BLaER1 (cell line): ENCODE measurements around the gene WDFY2.

Experiments
- H3K27ac ChIP-seq: shearing (Covaris generic); formaldehyde crosslinking; 2 replicates; pipeline ENCODE4 v1.8.1; 2022
- H3K27me3 ChIP-seq: shearing (Covaris generic); formaldehyde crosslinking; 2 replicates; pipeline ENCODE4 v1.8.1; 2022
- H3K36me3 ChIP-seq: shearing (Covaris generic); formaldehyde crosslinking; 2 replicates; pipeline ENCODE4 v1.8.1; 2022
- H3K4me1 ChIP-seq: shearing (Covaris generic); formaldehyde crosslinking; 2 replicates; pipeline ENCODE4 v1.8.1; 2022
- H3K4me2 ChIP-seq: shearing (Covaris generic); formaldehyde crosslinking; 2 replicates; pipeline ENCODE4 v1.8.1; 2022
- H3K4me3 ChIP-seq: shearing (Covaris generic); formaldehyde crosslinking; 2 replicates; pipeline ENCODE4 v1.8.1; 2022
- H3K9ac ChIP-seq: shearing (Covaris generic); formaldehyde crosslinking; 2 replicates; pipeline ENCODE4 v1.8.1; 2022
- H3K9me3 ChIP-seq: shearing (Covaris generic); formaldehyde crosslinking; 2 replicates; pipeline ENCODE4 v1.8.1; 2022
- H4K20me1 ChIP-seq: shearing (Covaris generic); formaldehyde crosslinking; 2 replicates; pipeline ENCODE4 v1.8.1; 2022
- Cebpa-rat ChIP-seq: shearing (Covaris generic); IDR thresholded peaks from 2 replicates; pipeline ENCODE4 v1.8.1; 2022

WDFY2 gene

DNA sequence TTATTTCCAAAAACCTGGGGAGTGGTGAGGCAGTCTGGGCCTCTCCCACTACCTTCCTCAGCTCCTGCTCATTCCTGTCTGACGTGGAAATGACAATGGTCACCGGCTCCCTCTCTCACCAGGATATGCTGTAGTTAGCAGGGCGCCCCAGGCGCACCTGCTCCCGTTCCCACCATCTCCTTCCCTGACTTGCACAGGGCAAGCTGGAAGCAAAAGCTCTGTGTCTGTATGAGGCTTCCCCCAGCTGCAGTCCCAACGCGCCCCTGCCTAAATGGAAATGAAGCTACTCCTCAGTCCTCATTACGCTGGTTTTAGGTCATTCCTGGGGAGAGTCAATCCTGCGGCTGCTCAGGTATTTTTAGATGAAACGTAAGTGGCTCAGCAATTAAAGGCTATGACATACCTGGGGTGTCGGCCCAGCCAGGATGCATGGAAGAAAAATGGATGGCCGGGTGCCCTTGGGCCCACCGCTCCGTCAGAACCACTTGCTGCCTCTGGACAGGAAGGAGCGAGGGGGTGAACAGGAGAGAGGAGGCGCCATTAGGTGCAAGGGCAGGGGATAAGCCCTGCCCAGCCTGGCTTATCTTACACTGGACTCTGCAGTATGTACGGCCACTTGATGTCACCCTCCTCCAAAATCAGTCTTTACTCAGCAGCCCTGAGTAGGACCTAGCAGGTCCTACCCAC is 187.3 kb downstream of the WDFY2 start:
- TF ChIP-seq Cebpa-rat: no peak
- Histone ChIP-seq H3K27me3 (no peaks in the 10 kb centered on the region), H3K9ac (no peak overlapping the region), H3K36me3 (peaks cover 9% of the 10 kb centered on the region; the same call in 1 of the 2 replicates), H3K4me3 (no peak overlapping the region), H4K20me1 (no peaks in the 10 kb centered on the region), H3K4me1 (no peaks in the 10 kb centered on the region), H3K9me3 (no peaks in the 10 kb centered on the region), H3K4me2 (no peak overlapping the region), H3K27ac (no peak overlapping the region)

DNA sequence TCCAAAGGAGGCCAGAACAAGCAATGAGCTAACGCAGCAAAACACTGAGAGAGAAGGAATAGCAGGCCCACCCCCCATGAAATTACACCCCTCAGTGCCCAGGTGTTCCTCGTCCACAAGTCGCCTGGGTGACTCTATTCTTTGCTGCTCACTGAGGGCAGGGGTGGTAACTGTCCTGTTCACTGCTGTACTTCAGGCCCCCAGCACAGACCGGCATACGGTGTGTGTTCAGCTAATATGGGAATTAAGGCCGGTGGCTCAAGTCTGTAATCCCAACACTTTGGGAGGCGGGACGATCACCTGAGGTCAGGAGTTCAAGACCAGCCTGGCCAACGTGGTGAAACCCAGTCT is 187.8 kb downstream of the WDFY2 start:
- Histone ChIP-seq H3K4me3 (no peak overlapping the region), H3K27ac (no peak overlapping the region), H3K9me3 (no peaks in the 10 kb centered on the region), H3K27me3 (no peaks in the 10 kb centered on the region), H3K4me1 (no peaks in the 10 kb centered on the region), H4K20me1 (no peaks in the 10 kb centered on the region), H3K9ac (no peak overlapping the region), H3K4me2 (no peak overlapping the region), H3K36me3 (peaks cover 4% of the 10 kb centered on the region; the same call in 1 of the 2 replicates)
- no peak for TF ChIP-seq Cebpa-rat

DNA sequence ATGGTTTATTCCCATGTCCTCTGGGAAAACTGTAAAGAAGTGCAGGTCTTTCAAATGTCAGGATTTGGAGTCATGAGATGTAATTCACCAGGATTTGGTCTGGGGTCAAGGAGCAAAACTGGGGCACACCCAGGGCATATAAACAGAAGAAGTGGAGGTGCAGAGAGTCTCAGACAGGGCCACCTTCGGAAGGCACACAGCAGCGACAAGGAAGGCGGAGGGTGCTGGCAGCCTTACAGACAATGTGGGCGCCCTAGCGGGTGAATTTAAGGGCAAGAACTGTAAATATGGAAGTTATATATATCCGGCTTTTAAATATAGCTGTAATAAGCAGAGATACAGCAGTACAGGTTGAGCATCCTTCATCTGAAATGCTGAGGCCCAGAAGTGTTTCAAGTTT is 188.5 kb downstream of the WDFY2 start:
- H3K4me1 ChIP-seq: no peaks in the 10 kb centered on the region
- no peak overlapping the region for H3K27ac ChIP-seq
- no peaks in the 10 kb centered on the region for H3K27me3 ChIP-seq
- no peaks in the 10 kb centered on the region for H3K36me3 ChIP-seq
- H3K4me2 ChIP-seq: no peak overlapping the region
- no peaks in the 10 kb centered on the region for H4K20me1 ChIP-seq
- H3K4me3 ChIP-seq: no peak overlapping the region
- no peak for TF ChIP-seq Cebpa-rat
- H3K9me3 ChIP-seq: no peaks in the 10 kb centered on the region
- H3K9ac ChIP-seq: no peak overlapping the region

DNA sequence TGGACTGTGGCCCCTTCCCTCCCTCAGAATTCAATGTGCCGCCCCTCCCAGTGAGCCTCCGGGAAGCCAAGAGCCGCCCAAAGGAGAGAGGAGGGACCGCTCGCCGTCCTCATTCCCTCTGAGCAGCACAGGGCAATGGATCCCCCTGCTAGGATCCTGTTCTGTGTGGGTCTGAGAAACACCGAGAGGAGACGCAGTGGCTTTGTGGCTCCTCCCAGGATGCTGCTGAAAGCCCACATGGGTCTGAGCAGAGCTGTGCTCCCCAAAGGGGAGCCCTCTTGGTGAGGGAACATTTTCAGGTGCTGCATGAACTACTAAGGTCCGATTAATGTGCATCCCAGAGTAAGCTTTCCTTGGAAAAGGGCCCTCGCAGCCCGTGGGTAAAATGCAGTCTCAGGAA is 189.3 kb downstream of the WDFY2 start:
- Histone ChIP-seq H3K27me3 (no peaks in the 10 kb centered on the region), H3K9me3 (no peaks in the 10 kb centered on the region), H3K4me1 (no peaks in the 10 kb centered on the region), H3K4me3 (no peak overlapping the region), H3K27ac (no peak overlapping the region), H4K20me1 (no peaks in the 10 kb centered on the region), H3K4me2 (no peak overlapping the region), H3K36me3 (no peaks in the 10 kb centered on the region), H3K9ac (no peak overlapping the region)
- TF ChIP-seq Cebpa-rat: no peak

GRCh38 chr13:51776179-51776578 is 191.9 kb downstream of the WDFY2 start:
- Histone ChIP-seq H4K20me1 (no peaks in the 10 kb centered on the region), H3K27ac (no peak overlapping the region), H3K9ac (no peak overlapping the region), H3K4me1 (0 out of 2 replicates have a peak, but pooled peaks cover 5% of the 10 kb centered on the region), H3K36me3 (no peaks in the 10 kb centered on the region), H3K4me2 (no peak overlapping the region), H3K4me3 (no peak overlapping the region), H3K27me3 (no peaks in the 10 kb centered on the region), H3K9me3 (no peaks in the 10 kb centered on the region)
- TF ChIP-seq Cebpa-rat: no peak

DNA sequence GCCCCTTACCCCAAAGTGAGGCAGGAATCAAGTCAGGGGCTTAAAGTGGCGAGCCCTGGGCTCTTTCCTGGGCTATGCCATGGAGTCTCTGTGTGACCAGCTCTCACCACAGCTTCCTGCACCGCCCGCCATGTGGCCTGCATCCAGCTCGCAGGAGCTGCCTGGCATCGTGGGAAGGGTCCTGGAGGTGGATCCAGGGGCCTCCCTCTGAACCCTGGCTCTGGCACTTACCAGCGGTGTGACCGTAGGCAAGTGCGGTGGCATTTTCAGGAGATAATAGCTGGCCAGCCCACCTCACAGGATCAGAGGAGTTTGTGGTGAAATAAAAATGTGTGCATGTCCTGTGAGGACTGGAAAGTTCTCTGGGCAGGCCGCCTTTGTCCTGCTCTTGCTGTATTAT is 193.7 kb downstream of the WDFY2 start:
- Histone ChIP-seq H3K4me1 (0 out of 2 replicates have a peak, but pooled peaks cover 5% of the 10 kb centered on the region), H3K27ac (no peak overlapping the region), H3K4me2 (no peak overlapping the region), H4K20me1 (no peaks in the 10 kb centered on the region), H3K27me3 (no peaks in the 10 kb centered on the region), H3K36me3 (no peaks in the 10 kb centered on the region), H3K9ac (no peak overlapping the region), H3K4me3 (no peak overlapping the region), H3K9me3 (no peaks in the 10 kb centered on the region)
- no peak for TF ChIP-seq Cebpa-rat

GRCh38 chr13:51778392-51778791 is 194.1 kb downstream of the WDFY2 start:
- Histone ChIP-seq H3K4me1 (0 out of 2 replicates have a peak, but pooled peaks cover 5% of the 10 kb centered on the region), H3K4me2 (no peak overlapping the region), H3K36me3 (no peaks in the 10 kb centered on the region), H3K4me3 (no peak overlapping the region), H4K20me1 (no peaks in the 10 kb centered on the region), H3K27ac (no peak overlapping the region), H3K27me3 (no peaks in the 10 kb centered on the region), H3K9ac (no peak overlapping the region), H3K9me3 (no peaks in the 10 kb centered on the region)
- TF ChIP-seq Cebpa-rat: no peak

GRCh38 chr13:51780099-51780498 is 195.8 kb downstream of the WDFY2 start:
- Histone ChIP-seq H3K4me1 (0 out of 2 replicates have a peak, but pooled peaks cover 5% of the 10 kb centered on the region), H3K27ac (no peak overlapping the region), H3K9me3 (no peaks in the 10 kb centered on the region), H3K4me3 (no peak overlapping the region), H4K20me1 (no peaks in the 10 kb centered on the region), H3K9ac (no peak overlapping the region), H3K27me3 (no peaks in the 10 kb centered on the region), H3K36me3 (no peaks in the 10 kb centered on the region), H3K4me2 (no peak overlapping the region)
- no peak for TF ChIP-seq Cebpa-rat

DNA sequence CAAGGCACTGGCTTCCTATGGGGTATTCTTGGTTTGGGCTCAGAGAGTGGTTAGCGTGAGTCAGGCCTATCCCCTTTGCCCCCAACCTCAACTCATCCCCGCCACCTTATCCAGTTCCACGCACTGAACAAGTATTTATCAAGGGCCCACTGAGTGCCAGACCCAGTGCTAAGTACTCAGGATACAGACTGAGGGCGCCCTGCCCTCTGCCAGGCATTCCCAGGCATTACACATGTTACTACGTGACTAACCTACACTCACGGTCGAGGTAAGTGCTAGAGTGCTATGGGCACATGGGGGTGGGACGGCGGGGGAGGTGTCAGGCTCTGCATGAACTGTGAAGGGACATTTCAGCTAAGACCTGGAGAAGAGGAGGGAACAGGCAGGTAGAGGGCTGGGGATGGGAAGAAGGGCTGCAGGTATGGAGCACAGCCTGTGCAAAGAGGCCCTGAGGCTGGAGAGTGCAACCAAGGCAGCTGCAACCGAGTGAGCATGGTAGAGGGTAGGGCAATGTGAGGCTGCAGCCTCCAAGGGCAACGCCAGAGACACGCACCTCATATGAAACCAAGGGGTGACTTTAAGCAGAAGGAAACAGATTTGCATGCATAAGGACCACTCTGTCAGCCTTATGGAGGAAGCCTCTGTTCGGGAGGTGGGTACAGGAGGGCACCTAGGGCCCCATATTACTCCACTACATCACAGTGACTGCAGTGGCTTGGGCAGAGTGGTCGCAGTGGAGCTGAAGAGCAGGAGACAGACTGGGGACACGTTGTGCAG is 197.2 kb downstream of the WDFY2 start:
- Histone ChIP-seq H4K20me1 (no peaks in the 10 kb centered on the region), H3K4me2 (no peak overlapping the region)
- no peak for TF ChIP-seq Cebpa-rat

DNA sequence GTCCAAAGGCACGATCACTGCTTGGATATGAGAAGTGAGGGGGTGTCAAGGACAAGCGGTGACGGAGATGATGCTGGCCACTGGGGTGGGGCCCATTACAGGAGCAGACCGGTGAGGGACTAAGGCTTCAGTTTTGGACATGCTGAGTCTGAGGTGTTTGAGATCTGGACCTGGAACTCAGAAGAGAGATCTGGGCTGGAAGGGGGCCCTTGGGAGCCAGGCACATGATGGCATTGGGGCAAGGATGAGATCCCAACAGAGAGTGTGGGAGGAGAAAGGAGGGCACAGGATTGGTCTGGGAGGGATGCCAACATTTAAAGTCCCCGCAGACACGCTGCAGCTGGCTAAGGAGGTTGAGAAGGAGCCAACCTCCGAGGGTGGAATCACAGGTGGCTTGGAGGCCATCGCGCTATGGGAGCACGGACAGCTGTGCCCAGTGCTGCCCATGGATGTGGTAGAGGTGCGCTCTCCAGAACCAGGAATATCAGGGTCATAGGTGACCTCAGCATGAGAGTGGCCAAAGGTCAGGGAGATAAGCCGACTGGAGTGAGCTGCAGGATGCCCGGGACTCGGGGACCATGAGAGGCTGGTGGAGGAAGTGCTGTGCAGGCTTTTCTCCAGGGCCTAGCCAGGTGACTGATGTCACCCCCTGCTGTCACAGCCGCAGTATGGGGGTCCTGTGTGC is 197.9 kb downstream of the WDFY2 start:
- TF ChIP-seq Cebpa-rat: no peak
- no peak overlapping the region for H3K4me2 ChIP-seq
- no peaks in the 10 kb centered on the region for H3K9me3 ChIP-seq
- no peak overlapping the region for H3K4me3 ChIP-seq
- H3K27me3 ChIP-seq: no peaks in the 10 kb centered on the region
- H3K27ac ChIP-seq: no peak overlapping the region
- H4K20me1 ChIP-seq: no peaks in the 10 kb centered on the region
- H3K9ac ChIP-seq: no peak overlapping the region
- H3K36me3 ChIP-seq: no peaks in the 10 kb centered on the region
- 0 out of 2 replicates have a peak, but pooled peaks cover 5% of the 10 kb centered on the region for H3K4me1 ChIP-seq

More for the DNA sequence above, 197.2 kb downstream of the WDFY2 start:
- Histone ChIP-seq H3K27ac (no peak overlapping the region), H3K4me1 (0 out of 2 replicates have a peak, but pooled peaks cover 5% of the 10 kb centered on the region), H3K9ac (no peak overlapping the region), H3K4me3 (no peak overlapping the region), H3K36me3 (no peaks in the 10 kb centered on the region), H3K9me3 (no peaks in the 10 kb centered on the region), H3K27me3 (no peaks in the 10 kb centered on the region)
